Sigmoid colon (tissue), 7 donors: ENCODE measurements around the gene MBNL1. TPM values are rescaled to one million over a fixed set of nuclear protein-coding genes. Genes with fewer than 3 reads are reported as not detected.
"Not testable (repeated sequence)": the region's sequence is repeated elsewhere in the genome, so short reads cannot be mapped to it uniquely, and the experiment has no call there.

Experiments used
- DNase-seq: peaks from one replicate; pipeline ENCODE4 v3.0.0-alpha.2; 2019
- H3K27ac ChIP-seq, 4 donors: fragments of 200-600 bp; sonication (generic); one replicate each; pipeline ENCODE4 v1.5.1; 2016 to 2019; ENCODE audit warnings: mild to moderate bottlenecking in 1 of 4
- H3K27me3 ChIP-seq, 3 donors: fragments of 200-600 bp; sonication (generic); one replicate each; pipeline ENCODE4 v1.5.1; 2019; ENCODE audit warnings: mild to moderate bottlenecking in 1 of 3
- H3K36me3 ChIP-seq, 4 donors: fragments of 200-600 bp; sonication (generic); one replicate each; pipeline ENCODE4 v1.5.1; 2016 to 2019
- H3K4me1 ChIP-seq, 4 donors: fragments of 200-600 bp; sonication (generic); one replicate each; pipeline ENCODE4 v1.5.1; 2017 to 2019
- H3K4me3 ChIP-seq, 4 donors: fragments of 200-600 bp; sonication (generic); one replicate each; pipeline ENCODE4 v1.5.1; 2017 to 2019; ENCODE audit warnings: mild to moderate bottlenecking in 2 of 4, moderate library complexity in 1 of 4
- H3K9me3 ChIP-seq, 4 donors: fragments of 200-600 bp in 3 of 4; sonication (generic) in 3 of 4; one replicate each; pipeline versions ENCODE4 v1.5.1 to v1.6.1; 2013 to 2019
- EP300 ChIP-seq, 4 donors: sonication (generic); formaldehyde crosslinking; IDR thresholded peaks; one replicate each; pipeline ENCODE4 v1.6.1; 2017; ENCODE audit warnings: antibody characterized with exemption in 4 of 4
- POLR2A ChIP-seq, 2 donors: fragments of 450-650 bp; IDR thresholded peaks; one replicate each; pipeline ENCODE4 v1.6.1; 2016; ENCODE audit warnings: antibody characterized with exemption in 2 of 2, mild to moderate bottlenecking in 2 of 2, moderate library complexity in 2 of 2
- POLR2AphosphoS5 ChIP-seq, 4 donors: sonication (generic); formaldehyde crosslinking; IDR thresholded peaks; one replicate each; pipeline ENCODE4 v1.6.1; 2017; ENCODE audit warnings: antibody characterized with exemption in 4 of 4
- WGBS, 2 donors: extraction: QIAGEN DNeasy Blood & Tissue Kit; methylation state at CpG; one replicate each; pipeline ENCODE4 v1.1.7; 2013; 5-methylcytosine and 5-hydroxymethylcytosine counted together
- intact Hi-C: fragments of 100-400 bp; cut with DNase I; formaldehyde crosslinking; loops from one replicate; pipeline ENCODE4 v1.15.1; 2023
- polyA plus RNA-seq, 3 donors: library from polyadenylated mRNA; stranded (reverse); fragments of 200-250 nt; gene quantifications; one replicate each; pipeline ENCODE4 v1.2.3, GENCODE V29; 2013
- total RNA-seq, 4 donors: library from RNA; depleted of rRNA; stranded (reverse); fragments of >200 nt; gene quantifications; one replicate each; pipeline ENCODE4 v1.1.0, GENCODE V29; 2016
- TF ChIP-seq, protein P1 (sequence below), 4 experiments: fragments of 450-650 bp in 3 of 4; fragments of 200-600 bp in 1 of 4; IDR thresholded peaks; one replicate each; pipeline ENCODE4 v1.5.1; 2016 to 2019; ENCODE audit warnings: antibody characterized with exemption in 4 of 4, mild to moderate bottlenecking in 3 of 4, moderate library complexity in 2 of 4
- donor health status: healthy with polysubstance abuse.
- donor health status: Bipolar disorder and iron deficiency.
- donor health status: healthy.

MBNL1 gene
- total and polyA plus RNA-seq, 7 donors = 60.5 to 898 (median 602) TPM

DNA sequence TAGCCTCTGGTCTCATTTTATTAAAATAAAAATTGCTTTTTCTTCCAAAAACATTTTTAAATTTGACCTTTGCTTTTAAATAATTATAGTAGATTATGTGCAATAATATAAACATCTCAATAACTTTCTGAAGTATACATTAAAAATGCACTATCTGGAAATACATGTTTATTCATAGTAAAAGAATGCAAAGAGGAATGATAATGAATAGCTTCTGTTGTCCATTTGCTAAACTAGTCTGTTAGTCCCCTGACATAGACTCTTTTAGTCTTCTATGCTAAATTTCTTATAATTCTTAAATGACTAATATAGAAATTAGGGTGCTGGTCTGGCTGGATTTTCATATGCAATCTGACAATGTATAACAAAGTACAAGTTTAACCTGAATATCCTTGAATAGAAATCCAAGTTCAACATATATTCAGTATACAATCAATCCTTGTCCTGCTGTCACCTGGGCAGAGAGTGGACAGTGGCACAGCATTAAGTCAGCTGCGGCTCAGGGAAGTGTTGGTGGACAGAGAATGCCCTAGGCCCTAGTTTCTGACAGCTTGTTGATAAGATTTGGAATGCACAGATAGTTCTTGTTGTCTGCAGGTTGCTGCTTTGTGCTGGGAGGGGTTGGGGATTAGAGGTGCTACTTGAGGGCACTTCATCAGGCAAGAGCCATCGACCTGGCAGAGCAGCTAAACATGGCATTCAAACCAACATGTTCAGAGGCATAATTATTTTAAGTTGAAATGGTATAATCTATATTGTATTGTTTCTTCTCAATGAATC lies 161.7 kb downstream of the MBNL1 start:
- no peak overlapping the region for H3K4me3 ChIP-seq
- no peaks in the 10 kb centered on the region for H3K27me3 ChIP-seq
- peaks cover 0 to 4% (median 1%) of the 10 kb centered on the region in 4 donors for H3K9me3 ChIP-seq
- DNase-seq = no peak
- 85 to 86% methylated on average over 2 of the region's 2 CpGs for WGBS, 2 donors
- H3K36me3 ChIP-seq = peaks cover 0 to 23% (median 7%) of the 10 kb centered on the region in 4 donors
- H3K4me1 ChIP-seq = peaks cover 0 to 52% (median 21%) of the 10 kb centered on the region in 4 donors
- H3K27ac ChIP-seq = peak overlapping the region in 2 of 4 donors; percentile 38 to 44
- TF ChIP-seq POLR2AphosphoS5 (IDR thresholded peaks at IDR 0.05) (no peak), EP300 (IDR thresholded peaks at IDR 0.05) (no peak), POLR2A (IDR thresholded peaks at IDR 0.05) (no peak)
- TF ChIP-seq, protein P1, sequence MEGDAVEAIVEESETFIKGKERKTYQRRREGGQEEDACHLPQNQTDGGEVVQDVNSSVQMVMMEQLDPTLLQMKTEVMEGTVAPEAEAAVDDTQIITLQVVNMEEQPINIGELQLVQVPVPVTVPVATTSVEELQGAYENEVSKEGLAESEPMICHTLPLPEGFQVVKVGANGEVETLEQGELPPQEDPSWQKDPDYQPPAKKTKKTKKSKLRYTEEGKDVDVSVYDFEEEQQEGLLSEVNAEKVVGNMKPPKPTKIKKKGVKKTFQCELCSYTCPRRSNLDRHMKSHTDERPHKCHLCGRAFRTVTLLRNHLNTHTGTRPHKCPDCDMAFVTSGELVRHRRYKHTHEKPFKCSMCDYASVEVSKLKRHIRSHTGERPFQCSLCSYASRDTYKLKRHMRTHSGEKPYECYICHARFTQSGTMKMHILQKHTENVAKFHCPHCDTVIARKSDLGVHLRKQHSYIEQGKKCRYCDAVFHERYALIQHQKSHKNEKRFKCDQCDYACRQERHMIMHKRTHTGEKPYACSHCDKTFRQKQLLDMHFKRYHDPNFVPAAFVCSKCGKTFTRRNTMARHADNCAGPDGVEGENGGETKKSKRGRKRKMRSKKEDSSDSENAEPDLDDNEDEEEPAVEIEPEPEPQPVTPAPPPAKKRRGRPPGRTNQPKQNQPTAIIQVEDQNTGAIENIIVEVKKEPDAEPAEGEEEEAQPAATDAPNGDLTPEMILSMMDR (IDR thresholded peaks at IDR 0.05) = no peak
- intact Hi-C loops = no loop called here

DNA sequence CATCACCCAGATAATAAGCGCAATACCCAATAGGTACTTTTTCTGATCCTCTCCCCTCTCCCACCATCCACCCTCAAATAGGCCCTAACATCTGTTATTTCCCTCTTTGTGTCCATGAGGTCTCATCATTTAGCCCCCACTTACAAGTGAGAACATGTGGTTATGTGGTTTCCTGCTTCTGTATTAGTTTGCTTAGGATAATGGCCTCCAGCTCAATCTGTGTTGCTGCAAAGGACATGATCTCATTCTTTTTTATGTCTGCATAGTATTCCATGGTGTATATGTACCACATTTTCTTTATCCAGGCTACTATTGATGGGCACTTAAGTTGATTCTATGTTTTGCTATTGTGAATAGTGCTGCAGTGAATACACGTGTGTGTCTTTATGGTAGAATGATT lies 165.4 kb downstream of the MBNL1 start:
- H3K4me1 ChIP-seq = peaks cover 0 to 58% (median 45%) of the 10 kb centered on the region in 4 donors
- no peak for DNase-seq
- no peaks in the 10 kb centered on the region for H3K27me3 ChIP-seq
- H3K9me3 ChIP-seq = peaks cover 0 to 4% (median 1%) of the 10 kb centered on the region in 4 donors
- 92 to 97% methylated on average over 2 of the region's 2 CpGs for WGBS, 2 donors
- no peak for TF ChIP-seq POLR2AphosphoS5 (IDR thresholded peaks at IDR 0.05)
- no peak for TF ChIP-seq POLR2A (IDR thresholded peaks at IDR 0.05)
- TF ChIP-seq EP300 (IDR thresholded peaks at IDR 0.05) = no peak
- TF ChIP-seq, protein P1 (IDR thresholded peaks at IDR 0.05) = no peak
- intact Hi-C loops = no loop called here
- no peak overlapping the region for H3K4me3 ChIP-seq
- H3K27ac ChIP-seq = no peak overlapping the region
- peaks cover 0 to 23% (median 7%) of the 10 kb centered on the region in 4 donors for H3K36me3 ChIP-seq

DNA sequence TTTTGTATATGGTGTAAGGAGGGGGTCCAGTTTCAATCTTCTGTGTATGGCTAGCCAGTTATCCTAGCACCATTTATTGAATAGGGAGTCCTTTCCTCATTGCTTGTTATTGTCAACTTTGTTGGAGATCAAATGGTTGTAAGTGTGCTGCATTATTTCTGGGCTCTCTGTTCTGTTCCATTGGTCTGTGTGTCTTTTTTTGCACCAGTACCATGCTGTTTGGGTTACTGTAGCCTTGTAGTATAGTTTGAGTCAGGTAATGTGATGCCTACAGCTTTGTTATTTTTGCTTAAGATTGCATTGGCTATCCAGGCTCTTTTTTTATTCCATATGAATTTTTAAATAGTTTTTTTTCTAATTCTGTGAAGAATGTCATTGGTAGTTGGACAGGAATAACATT lies 166.5 kb downstream of the MBNL1 start:
- DNase-seq, intact Hi-C loops, H3K4me3 ChIP-seq, H3K27me3 ChIP-seq, H3K9me3 ChIP-seq: not testable (repeated sequence)
- Histone ChIP-seq H3K36me3 (peaks cover 0 to 23% (median 7%) of the 10 kb centered on the region in 4 donors), H3K4me1 (peaks cover 0 to 48% (median 41%) of the 10 kb centered on the region in 4 donors), H3K27ac (peak overlapping the region; percentile 34 to 68 (median 49))

DNA sequence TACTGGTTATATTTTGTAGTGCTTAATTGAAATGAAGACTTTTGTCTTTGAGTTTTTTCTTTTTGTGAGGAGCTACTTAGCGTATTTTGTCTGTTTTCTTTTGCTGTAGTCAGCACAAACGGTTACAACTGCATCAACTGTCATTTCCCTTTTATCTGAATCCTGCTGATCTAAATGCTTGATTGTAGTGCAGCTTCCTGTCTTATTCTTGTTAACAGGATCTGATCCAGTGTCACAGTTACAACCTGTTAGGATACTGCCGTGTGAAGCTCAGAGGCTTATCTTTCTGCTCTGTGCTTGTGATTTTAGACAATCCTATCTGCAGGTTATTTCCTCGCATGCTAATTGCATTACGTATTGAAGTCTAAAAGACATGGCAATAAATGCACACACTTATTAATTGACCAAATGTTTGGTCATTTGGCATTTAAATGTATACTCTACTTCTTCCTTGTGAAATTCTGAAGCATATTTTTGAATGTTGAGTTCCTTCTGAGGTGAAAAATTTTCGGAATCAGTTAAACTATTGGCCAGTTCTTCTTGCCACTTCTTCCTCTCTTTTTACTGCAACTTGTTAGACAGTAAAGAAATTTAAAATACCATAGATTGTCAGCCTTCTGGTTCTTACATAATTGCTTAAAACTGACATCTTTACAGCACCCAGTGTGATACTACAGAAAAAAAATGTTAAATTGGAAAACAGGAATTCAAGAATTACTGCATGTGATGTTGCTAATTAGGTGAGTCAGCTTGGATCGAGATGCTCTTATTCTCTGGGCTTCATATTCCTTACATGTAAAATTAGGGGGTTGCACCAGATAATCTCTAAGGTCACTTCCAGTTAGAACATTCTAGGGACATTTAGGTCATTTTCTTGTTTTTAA lies 168.2 kb downstream of the MBNL1 start:
- H3K4me3 ChIP-seq = no peak overlapping the region

More for the DNA sequence above, 168.2 kb downstream of the MBNL1 start:
- Histone ChIP-seq H3K27ac (peak overlapping the region; percentile 15 to 68 (median 38)), H3K36me3 (peaks cover 0 to 23% (median 7%) of the 10 kb centered on the region in 4 donors), H3K9me3 (peaks cover 0 to 4% (median 1%) of the 10 kb centered on the region in 4 donors), H3K4me1 (peaks cover 0 to 48% (median 42%) of the 10 kb centered on the region in 4 donors), H3K27me3 (no peaks in the 10 kb centered on the region)
- 65 to 77% methylated on average over 7 of the region's 7 CpGs for WGBS, 2 donors
- TF ChIP-seq, protein P1 (IDR thresholded peaks at IDR 0.05) = no peak
- TF ChIP-seq EP300 (IDR thresholded peaks at IDR 0.05) = no peak
- no peak for TF ChIP-seq POLR2AphosphoS5 (IDR thresholded peaks at IDR 0.05)
- TF ChIP-seq POLR2A (IDR thresholded peaks at IDR 0.05) = no peak
- no peak for DNase-seq
- intact Hi-C loops = no loop called here
